HFF-Myc (cell line): ENCODE results near the gene TAF10.

Source experiments
- DNase-seq: peaks from one replicate; pipeline ENCODE4 v3.0.0-alpha.2; 2011; ENCODE audit warnings: low read depth; ENCODE audit errors: extremely low read depth
- H3K4me3 ChIP-seq: replicated peaks from 2 replicates; pipeline ENCODE4 v1.5.1; 2011; ENCODE audit warnings: low read depth, mild to moderate bottlenecking, control low read depth, low read length
- TF ChIP-seq, protein P1 (sequence below): IDR thresholded peaks from 2 replicates; pipeline ENCODE4 v1.5.1; 2012; ENCODE audit warnings: mild to moderate bottlenecking, low read depth, low read length, control low read depth; ENCODE audit errors: missing control alignments

TAF10 gene

DNA sequence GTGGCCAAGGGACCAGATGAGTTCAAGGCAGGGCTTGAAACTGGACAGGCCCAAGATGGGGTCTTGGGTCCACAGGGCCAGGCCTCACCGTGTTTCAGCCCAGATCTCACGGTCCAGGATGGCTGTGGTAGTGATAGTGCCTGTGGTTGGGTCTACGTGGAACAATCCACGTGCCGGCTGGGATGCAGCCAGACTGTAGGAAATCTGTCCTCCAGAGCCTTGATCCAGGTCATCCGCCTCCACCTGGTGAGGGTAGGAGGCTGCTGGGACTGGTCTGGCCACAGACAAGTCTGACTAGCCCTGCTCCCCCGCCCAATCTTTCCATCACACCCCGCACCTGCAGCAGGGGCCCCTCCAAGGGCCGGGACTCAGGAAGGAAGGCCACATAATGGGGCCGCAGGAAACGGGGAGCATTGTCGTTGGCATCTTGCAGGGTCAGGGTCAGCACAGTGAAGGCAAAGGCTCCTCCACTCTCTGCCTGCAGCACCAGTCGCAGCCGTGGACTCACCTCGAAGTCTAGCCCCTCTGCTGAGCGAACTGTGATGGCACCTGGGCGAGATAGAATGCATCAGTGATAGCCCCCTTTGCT lies 13.9 kb upstream of the TAF10 start:
- TF ChIP-seq, protein P1, sequence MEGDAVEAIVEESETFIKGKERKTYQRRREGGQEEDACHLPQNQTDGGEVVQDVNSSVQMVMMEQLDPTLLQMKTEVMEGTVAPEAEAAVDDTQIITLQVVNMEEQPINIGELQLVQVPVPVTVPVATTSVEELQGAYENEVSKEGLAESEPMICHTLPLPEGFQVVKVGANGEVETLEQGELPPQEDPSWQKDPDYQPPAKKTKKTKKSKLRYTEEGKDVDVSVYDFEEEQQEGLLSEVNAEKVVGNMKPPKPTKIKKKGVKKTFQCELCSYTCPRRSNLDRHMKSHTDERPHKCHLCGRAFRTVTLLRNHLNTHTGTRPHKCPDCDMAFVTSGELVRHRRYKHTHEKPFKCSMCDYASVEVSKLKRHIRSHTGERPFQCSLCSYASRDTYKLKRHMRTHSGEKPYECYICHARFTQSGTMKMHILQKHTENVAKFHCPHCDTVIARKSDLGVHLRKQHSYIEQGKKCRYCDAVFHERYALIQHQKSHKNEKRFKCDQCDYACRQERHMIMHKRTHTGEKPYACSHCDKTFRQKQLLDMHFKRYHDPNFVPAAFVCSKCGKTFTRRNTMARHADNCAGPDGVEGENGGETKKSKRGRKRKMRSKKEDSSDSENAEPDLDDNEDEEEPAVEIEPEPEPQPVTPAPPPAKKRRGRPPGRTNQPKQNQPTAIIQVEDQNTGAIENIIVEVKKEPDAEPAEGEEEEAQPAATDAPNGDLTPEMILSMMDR, result no peak
- no peak for DNase-seq
- no peak overlapping the region for H3K4me3 ChIP-seq

DNA sequence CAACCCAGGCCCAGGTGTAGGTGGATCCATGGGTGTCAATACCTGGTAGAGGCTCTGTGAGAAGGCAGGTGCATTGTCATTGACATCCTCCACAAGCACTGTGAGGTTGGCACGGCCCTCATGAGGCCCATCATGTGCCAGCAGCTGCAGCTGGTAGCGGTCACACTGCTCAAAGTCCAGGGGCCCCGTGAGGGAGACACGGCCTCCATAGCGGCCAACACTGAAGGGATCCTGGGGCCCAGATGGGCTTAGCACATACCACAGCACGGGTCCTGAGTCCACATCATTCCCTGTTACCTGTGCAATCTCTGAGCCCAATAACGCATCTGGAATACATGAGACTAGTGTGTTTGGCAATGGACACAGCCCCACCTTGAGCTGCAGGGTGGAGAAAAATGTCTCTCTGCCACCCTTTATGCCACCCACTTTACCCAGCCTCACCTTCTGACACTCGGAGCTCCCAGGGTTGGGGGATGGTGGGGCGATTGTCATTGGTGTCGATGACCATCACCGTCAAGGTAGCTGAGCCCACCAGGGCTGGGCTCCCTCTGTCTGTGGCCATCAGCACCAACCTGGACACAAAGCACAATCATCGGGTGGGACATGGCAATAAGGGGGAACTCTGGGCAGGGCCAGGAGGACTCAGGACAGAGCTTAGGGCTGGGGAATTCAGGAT lies 13.3 kb upstream of the TAF10 start:
- DNase-seq, result no peak
- TF ChIP-seq, protein P1, result no peak
- no peak overlapping the region for H3K4me3 ChIP-seq

DNA sequence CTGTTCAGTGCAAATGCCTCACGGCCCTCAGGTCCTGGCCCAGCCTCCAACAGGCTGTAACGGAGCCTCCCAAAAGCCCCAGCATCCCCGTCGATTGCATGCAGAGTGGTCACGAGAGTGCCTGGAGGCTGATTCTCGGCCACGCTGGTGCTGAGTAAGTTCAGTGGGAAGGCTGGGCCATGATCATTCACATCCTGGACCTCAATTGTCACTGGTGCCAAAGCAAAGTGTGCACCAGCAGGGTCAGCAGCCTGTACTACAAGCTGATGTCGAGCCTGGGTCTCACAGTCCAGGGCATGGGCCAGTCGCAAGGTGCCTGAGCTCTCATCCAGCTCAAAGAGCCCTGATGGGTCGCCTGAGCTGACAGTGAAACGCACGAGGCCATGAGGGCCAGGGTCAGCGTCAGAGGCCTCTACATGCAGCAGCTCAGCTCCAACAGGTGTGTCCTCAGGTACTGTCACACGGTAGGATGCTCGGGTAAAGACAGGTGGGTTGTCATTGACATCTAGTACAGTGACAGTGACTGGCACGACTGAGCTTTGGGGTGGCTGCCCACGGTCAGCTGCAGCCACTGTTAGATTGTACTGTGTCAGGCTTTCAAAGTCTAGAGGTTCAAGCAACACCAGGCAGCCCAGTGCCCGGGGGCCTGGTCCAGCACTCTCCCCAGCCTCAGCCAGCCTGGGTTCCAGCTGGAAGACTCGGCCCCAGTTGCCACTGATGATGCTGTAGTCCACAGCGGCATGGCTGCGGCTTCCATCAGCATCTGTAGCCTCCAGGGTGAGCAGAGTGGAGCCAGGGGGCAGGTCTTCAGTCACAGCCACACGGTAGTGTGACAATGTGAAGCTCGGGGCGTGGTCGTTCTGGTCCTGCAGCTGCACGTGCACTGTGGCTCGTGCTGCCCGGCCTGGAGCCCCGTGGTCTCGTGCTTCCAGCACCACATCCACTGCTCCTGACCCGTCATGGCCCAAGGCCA lies 11.7 kb upstream of the TAF10 start:
- H3K4me3 ChIP-seq, result no peak overlapping the region
- DNase-seq, result no peak
- TF ChIP-seq, protein P1, result no peak

DNA sequence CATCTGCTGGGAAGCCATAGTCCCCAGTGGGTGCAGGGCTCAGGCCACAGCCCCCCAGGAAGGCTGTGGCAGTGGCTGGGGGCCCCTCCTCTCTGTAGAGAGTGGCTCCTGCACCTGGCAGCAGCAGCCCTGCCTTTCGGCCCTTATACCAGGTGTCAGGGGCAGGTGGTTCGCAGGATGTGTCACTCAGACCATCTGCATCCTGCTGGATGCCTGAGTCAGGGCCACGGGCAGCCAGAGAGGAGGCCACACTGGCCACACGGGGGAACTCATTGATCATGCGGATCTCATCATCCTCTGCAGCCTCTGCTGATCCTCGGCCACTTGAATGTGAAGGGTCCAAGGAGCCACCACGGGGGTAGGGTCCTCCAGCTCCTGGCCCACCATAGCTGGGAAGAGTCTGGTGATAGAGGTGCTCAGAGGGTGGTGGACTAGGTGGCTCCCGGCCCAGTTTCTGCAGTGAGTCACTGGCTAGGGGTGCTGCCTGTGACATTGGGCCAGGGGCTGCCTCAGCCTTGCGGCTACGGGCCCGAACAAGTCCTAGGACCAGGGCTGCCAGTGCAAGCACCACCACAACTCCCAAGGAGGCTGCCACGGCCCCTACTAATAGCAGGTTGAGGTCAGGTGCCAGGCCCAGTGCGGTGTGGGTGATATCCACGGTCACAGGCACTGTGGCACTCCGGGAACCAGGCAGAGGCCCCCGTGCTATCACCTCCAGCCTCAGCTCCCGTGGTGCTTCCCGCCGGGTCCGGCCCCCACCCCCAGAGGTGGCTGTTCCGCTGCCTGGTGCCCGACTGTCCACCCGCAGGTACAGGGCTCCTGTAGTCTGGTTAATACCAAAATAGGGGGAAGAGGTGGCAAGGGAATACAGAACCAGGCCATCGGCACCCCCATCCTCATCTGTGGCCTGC lies 10.5 kb upstream of the TAF10 start:
- no peak overlapping the region for H3K4me3 ChIP-seq
- DNase-seq, result no peak
- TF ChIP-seq, protein P1, result no peak

DNA sequence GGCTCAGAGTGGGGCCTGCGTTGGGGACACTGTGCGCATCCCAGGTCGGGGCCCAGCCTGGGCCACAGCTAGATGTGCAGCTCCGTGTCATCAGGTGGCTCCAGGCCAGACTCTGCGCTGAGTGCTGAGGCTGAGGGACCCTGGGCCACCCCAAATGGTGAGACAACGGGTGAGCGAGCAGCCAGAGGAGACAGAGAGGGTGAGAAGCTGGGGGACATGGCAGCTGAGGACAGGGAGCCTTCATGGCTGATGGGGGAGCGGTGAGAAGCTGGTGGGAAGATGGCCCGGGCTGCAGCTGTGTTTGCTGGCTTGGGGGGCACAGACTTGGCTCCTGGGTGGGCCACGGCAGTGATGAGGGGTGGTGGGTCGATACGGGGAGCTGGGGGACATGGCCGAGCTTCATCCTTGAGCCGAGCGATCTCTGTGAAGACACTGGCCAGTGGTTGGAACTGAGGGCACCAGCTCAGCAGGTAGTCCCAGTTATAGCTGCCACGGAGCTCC lies 9.7 kb upstream of the TAF10 start:
- no peak overlapping the region for H3K4me3 ChIP-seq
- DNase-seq, result no peak
- TF ChIP-seq, protein P1, result no peak

DNA sequence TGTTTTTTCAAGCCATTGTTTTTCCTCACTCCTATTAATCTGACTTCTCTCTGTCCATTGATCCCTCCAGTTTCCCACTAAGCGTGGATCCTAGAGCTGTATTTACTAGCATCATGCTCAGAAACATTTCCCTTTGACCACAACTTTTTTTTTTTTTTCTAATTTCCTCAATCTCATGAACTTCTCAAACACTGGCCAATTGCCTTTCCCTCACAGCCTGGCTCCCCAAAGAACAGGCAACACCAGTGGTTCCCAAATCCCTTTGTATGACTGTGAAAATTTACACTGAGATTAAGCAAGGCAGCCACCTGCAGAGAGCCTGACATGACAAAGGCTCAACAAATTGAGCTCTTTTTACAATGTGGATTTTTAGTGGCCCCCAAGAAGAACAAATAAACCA lies 8.6 kb upstream of the TAF10 start:
- DNase-seq, result no peak
- TF ChIP-seq, protein P1, result no peak
- H3K4me3 ChIP-seq, result no peak overlapping the region
